ENCODE results near the gene ZMYND10.
A peak's percentile ranks its signal among the peaks of the same experiment; 100 is the strongest.

The ZMYND10 gene

DNA sequence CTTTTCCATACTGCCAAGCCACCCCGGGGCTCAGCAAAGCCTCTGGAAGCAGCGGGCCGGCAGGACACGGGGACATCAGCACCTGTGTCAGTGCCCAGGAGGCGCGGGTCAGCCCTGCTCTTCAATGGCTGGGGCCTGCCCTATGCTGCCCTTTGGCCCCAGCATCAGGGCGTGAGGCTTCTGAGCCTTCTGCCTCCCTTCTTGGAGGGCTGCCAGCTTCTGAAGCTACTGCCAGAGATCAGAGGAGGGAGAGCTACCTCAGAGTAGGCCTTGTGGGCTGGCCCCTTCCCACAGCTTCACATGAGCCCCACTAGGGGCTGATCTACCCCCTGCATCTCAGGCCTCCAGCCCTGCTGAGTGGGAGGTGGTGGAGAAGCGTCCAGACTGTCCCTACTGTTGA, 26.8 kb upstream of the ZMYND10 start:
- ChIA-PET CTCF (no interaction called here), POLR2A (no interaction called here)
- no peak for DNase-seq (ENCODE audit: extremely low spot score)
- TF ChIP-seq, protein P1, sequence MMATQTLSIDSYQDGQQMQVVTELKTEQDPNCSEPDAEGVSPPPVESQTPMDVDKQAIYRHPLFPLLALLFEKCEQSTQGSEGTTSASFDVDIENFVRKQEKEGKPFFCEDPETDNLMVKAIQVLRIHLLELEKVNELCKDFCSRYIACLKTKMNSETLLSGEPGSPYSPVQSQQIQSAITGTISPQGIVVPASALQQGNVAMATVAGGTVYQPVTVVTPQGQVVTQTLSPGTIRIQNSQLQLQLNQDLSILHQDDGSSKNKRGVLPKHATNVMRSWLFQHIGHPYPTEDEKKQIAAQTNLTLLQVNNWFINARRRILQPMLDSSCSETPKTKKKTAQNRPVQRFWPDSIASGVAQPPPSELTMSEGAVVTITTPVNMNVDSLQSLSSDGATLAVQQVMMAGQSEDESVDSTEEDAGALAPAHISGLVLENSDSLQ (IDR thresholded peaks at IDR 0.05) = no peak

DNA sequence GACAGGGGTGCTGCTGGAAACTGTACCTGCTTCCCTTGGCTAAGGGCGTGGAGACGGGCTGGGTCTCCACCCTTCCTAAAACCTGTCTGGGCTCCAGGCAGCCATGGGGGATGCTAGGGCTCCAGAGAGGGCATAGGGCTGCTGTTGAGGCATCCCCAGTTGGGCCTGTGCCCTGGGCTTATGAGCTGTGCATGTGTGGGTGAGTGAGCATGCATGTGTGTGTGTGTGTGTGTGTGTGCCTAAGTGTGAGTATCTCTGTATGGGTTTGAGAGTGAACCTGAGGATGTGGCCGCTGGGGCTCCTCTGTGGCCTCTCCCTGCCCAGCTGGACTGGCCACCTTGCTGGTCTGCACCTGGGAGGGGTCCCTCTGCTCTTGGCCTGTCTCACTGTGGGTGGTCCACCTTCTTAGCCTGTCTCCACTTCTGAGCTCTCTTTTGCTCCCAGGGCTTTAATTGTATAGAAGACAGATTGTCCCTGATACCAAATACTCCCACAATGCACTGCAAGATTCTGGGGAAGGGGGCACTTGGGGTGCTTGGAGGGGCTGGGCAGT, 25.7 kb upstream of the ZMYND10 start:
- no peak for TF ChIP-seq ZNF384 (IDR thresholded peaks at IDR 0.05)
- TF ChIP-seq, protein P1 (IDR thresholded peaks at IDR 0.05) = no peak
- TF ChIP-seq L3MBTL2 (conservative IDR thresholded peaks at IDR 0.05) = no peak
- TF ChIP-seq LEF1 (IDR thresholded peaks at IDR 0.05; ENCODE audit: borderline replicate concordance) = no peak
- TF ChIP-seq SP1 (IDR thresholded peaks at IDR 0.05) = no peak
- TF ChIP-seq FOXA1 (IDR thresholded peaks at IDR 0.05) = no peak
- no peak for TF ChIP-seq ARNT (IDR thresholded peaks at IDR 0.05)
- no peak for TF ChIP-seq HDGF (IDR thresholded peaks at IDR 0.05; ENCODE audit: borderline replicate concordance)
- TF ChIP-seq TARDBP (IDR thresholded peaks at IDR 0.05) = no peak
- ChIA-PET CTCF (interaction anchor here (0.6 to 2.1 kb wide), 9 partner anchors 10 to 179 kb away, joined by 3 to 8 read pairs (median 4); no protein-coding TSS in a partner anchor), POLR2A (interaction anchor here (1.1 to 1.2 kb wide), 2 partner anchors 17 to 34 kb away, joined by 3 to 5 read pairs; no protein-coding TSS in a partner anchor)
- DNase-seq (ENCODE audit: extremely low spot score) = no peak

DNA sequence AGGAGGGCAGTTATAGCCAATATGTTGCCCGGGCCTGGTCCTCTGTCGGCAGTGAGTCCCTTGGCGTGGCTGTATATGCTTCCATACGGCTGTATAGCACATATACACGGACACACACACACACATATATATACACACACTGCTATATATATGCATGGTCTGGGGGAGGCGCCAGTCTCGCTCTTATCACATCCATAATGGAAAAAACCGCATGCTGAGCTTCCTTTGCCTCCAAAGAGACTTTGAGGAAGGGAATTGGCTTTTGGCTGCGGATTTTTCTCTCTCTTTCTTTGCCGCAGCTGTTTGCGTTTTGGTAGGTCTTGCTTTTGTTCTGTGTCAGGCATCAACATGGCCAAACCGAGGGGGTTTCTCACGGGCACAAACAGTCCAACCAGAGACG, 25.1 kb upstream of the ZMYND10 start:
- POLR2A ChIA-PET = interaction anchor here (1.1 to 1.2 kb wide), 2 partner anchors 17 to 33 kb away, joined by 3 to 5 read pairs; no protein-coding TSS in a partner anchor
- TF ChIP-seq L3MBTL2 (conservative IDR thresholded peaks at IDR 0.05) (peak; percentile 62), LEF1 (IDR thresholded peaks at IDR 0.05; ENCODE audit: borderline replicate concordance) (no peak), CTBP1 (IDR thresholded peaks at IDR 0.05; ENCODE audit: borderline replicate concordance) (no peak), FOXA1 (IDR thresholded peaks at IDR 0.05) (no peak)
- TF ChIP-seq, protein P1 (IDR thresholded peaks at IDR 0.05) = no peak
- DNase-seq (ENCODE audit: extremely low spot score) = peak; percentile 53
- CTCF ChIA-PET = interaction anchor here (0.6 to 2.1 kb wide), 10 partner anchors 9 to 1111 kb away, joined by 3 to 8 read pairs (median 4); no protein-coding TSS in a partner anchor

DNA sequence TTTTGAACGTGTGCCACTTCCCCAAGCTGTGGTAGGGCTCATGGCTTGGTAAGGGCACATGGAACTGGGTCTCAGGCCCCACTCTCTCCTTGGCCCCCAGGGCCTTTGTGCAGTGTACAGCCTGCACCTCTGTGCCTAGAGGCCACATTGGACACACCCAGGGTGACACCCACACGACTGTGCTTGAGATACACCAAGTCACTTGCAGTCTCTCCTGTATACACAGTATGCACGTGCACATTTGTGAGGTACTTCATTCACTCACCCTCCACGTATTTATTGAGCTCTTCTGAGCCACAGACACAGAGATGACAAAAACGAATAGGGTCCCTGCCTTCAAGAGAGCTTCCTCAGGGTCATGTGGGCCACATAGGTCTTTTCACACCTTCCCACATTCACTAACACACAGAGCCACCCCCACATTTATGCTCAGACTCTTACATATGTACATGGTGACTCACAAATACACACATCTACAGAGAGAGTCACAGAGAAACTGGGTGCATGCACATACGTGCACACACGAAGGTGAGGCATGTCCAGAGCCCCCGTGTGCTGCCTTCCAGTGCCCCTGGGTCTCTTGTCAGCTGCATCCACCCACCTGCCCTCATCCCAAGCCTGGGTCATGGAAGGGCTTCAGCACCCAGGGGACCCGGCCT, 23.6 kb upstream of the ZMYND10 start:
- POLR2A ChIA-PET = interaction anchor here (0.9 kb wide), 1 partner anchor 32 kb away, joined by 6 read pairs; no protein-coding TSS in a partner anchor
- TF ChIP-seq ZNF384 (IDR thresholded peaks at IDR 0.05) (no peak), FOXK2 (IDR thresholded peaks at IDR 0.05) (no peak), FOXM1 (IDR thresholded peaks at IDR 0.05; ENCODE audit: borderline replicate concordance) (no peak), HDGF (IDR thresholded peaks at IDR 0.05; ENCODE audit: borderline replicate concordance) (no peak), SUZ12 (IDR thresholded peaks at IDR 0.05) (no peak), L3MBTL2 (conservative IDR thresholded peaks at IDR 0.05) (no peak), LEF1 (IDR thresholded peaks at IDR 0.05; ENCODE audit: borderline replicate concordance) (no peak), ARNT (IDR thresholded peaks at IDR 0.05) (no peak), SP1 (IDR thresholded peaks at IDR 0.05) (no peak), NFRKB (IDR thresholded peaks at IDR 0.05) (no peak), ELF4 (IDR thresholded peaks at IDR 0.05) (no peak), TARDBP (IDR thresholded peaks at IDR 0.05) (no peak), CTBP1 (IDR thresholded peaks at IDR 0.05; ENCODE audit: borderline replicate concordance) (no peak), BHLHE40 (IDR thresholded peaks at IDR 0.05; ENCODE audit: borderline replicate concordance) (no peak), FOXA1 (IDR thresholded peaks at IDR 0.05) (no peak)
- TF ChIP-seq, protein P1 (IDR thresholded peaks at IDR 0.05) = no peak
- no peak for DNase-seq (ENCODE audit: extremely low spot score)
- CTCF ChIA-PET = no interaction called here

DNA sequence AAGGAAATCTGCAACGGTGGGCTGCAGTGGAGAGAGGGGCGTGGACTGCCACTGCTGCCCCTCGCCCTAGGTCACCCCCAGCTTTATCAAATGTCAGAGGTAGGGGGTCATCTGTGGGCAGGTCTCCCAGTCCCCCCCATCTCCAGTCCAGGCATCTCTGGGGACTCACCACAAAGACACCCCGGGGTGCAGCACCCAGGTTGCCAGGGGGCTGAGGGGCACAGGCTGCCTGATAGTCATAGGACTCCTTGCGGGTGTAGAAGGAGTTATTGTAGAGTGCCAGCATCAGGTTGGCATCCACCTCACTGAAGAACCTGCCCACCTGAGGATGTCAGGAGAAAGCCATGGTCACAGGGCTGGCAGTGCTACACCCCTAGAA, 20.3 kb upstream of the ZMYND10 start:
- ChIA-PET POLR2A (interaction anchor here (1.2 to 1.8 kb wide), 3 partner anchors 12 to 203 kb away, joined by 3 to 5 read pairs (median 4); partner anchors contain the start of gene HEMK1), CTCF (no interaction called here)
- no peak for DNase-seq (ENCODE audit: extremely low spot score)
- no peak for TF ChIP-seq ZNF384 (IDR thresholded peaks at IDR 0.05)
- no peak for TF ChIP-seq TARDBP (IDR thresholded peaks at IDR 0.05)
- no peak for TF ChIP-seq L3MBTL2 (conservative IDR thresholded peaks at IDR 0.05)
- TF ChIP-seq FOXA1 (IDR thresholded peaks at IDR 0.05) = no peak

DNA sequence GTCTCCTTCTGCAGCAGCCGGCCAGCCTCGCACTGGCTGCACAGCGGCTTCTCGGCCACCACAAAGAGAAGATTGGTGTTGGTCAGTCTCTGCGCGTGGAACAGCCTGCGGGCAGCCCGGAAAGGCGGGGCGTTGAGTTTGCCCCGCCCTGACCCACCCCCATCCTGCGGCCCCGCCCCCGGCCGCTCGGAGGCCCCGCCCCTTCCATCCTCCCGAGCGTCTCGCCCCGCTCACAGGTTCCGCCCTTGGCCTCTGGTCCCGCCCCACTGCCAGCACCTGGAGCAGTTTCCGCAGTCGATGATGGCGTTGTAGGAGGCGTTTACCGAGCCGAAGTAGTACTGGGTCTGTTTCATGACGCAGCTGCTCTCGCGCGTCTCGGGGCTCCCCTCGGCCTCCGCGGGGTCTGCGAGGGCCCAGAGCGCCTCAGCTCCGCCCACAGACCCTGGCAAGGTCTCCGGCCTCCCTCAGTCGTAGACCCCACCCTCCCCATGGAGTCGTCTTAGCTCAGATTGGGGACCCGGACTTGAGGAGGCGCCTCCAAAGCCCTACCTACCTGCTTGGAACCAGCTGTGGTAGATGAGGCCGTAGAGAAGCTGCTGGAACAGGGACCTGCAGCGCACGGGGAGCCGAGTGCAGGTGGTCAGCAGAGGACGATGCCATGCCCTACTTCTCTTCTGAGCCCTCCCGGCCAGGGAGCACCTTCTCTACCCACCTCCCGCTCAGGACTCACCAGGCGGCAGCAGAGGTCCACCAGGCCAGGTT, 19.7 kb upstream of the ZMYND10 start:
- TF ChIP-seq SUZ12 (IDR thresholded peaks at IDR 0.05) (no peak), ARNT (IDR thresholded peaks at IDR 0.05) (no peak)
- CTCF ChIA-PET = no interaction called here
- POLR2A ChIA-PET = interaction anchor here (1.2 to 1.8 kb wide), 4 partner anchors 12 to 204 kb away, joined by 3 to 6 read pairs (median 4); partner anchors contain the start of gene HEMK1
- peak; percentile 91 for DNase-seq (ENCODE audit: extremely low spot score)

Measured in HEK293T (cell line).